K562 (cell line): Measurements from ENCODE around the gene MAP3K2. TPM values are rescaled to one million over a fixed set of nuclear protein-coding genes. Genes with fewer than 3 reads are reported as not detected.

Experiments
- ASH1L ChIP-seq: fragments of 450-650 bp; IDR thresholded peaks from 2 replicates; pipeline ENCODE4 v1.6.1; 2018; ENCODE audit warnings: borderline replicate concordance, mild to moderate bottlenecking, low read depth; ENCODE audit not compliant: partially characterized antibody
- ATF3 ChIP-seq, 2 experiments: fragments of 450-650 bp in 1 of 2; sonication (generic) in 1 of 2; formaldehyde crosslinking in 1 of 2; IDR thresholded peaks in 1 of 2; conservative IDR thresholded peaks in 1 of 2; 2 replicates each; pipeline versions ENCODE4 v1.6.1 to v1.8.1; 2016 to 2023; ENCODE audit warnings: mild to moderate bottlenecking in 2 of 2, moderate library complexity in 2 of 2, inconsistent platforms in 1 of 2, missing genetic modification reagents in 1 of 2
- CREB5 ChIP-seq: fragments of 250-450 bp; sonication (Bioruptor Pico); IDR thresholded peaks from 2 replicates; pipeline ENCODE4 v1.5.0; 2020; ENCODE audit warnings: mild to moderate bottlenecking
- HDAC1 ChIP-seq, 2 experiments: fragments of 450-650 bp; IDR thresholded peaks; 2 replicates each; pipeline ENCODE4 v1.6.1; 2016 to 2017; ENCODE audit warnings: inconsistent platforms in 1 of 2, mild to moderate bottlenecking in 1 of 2, moderate library complexity in 1 of 2
- MAFK ChIP-seq: IDR thresholded peaks from 2 replicates; pipeline ENCODE4 v1.6.1; 2011; ENCODE audit warnings: low read length, improper control_type of control experiment
- PPARD ChIP-seq: fragments of 250-450 bp; sonication (Bioruptor Pico); IDR thresholded peaks from 2 replicates; pipeline ENCODE4 v1.8.0; 2022; ENCODE audit warnings: inconsistent platforms, mild to moderate bottlenecking, moderate library complexity
- RBBP5 ChIP-seq: fragments of 200-600 bp; sonication (generic); IDR thresholded peaks from 2 replicates; pipeline ENCODE4 v1.6.1; 2012; ENCODE audit warnings: borderline replicate concordance, mild to moderate bottlenecking, low read length, control low read depth, inconsistent platforms; ENCODE audit not compliant: insufficient read depth, poor library complexity, severe bottlenecking
- SIN3B ChIP-seq: fragments of 450-650 bp; IDR thresholded peaks from 2 replicates; pipeline ENCODE4 v1.6.1; 2017; ENCODE audit warnings: low read depth, mild to moderate bottlenecking, moderate library complexity
- TCFL5 ChIP-seq: fragments of 250-450 bp; sonication (Bioruptor Pico); conservative IDR thresholded peaks from 2 replicates; pipeline ENCODE4 v1.6.1; 2021; ENCODE audit warnings: mild to moderate bottlenecking, moderate library complexity, matching md5 sums
- ZBTB26 ChIP-seq: fragments of 450-650 bp; formaldehyde crosslinking; IDR thresholded peaks from 2 replicates; pipeline ENCODE4 v1.4.0; 2022; ENCODE audit warnings: missing genetic modification characterization
- ZBTB40 ChIP-seq, 2 experiments: fragments of 450-650 bp in 1 of 2; sonication (generic) in 1 of 2; formaldehyde crosslinking in 1 of 2; IDR thresholded peaks; 2 replicates each; pipeline versions ENCODE4 v1.7.1 to v1.9.0; 2016 to 2022; ENCODE audit warnings: inconsistent platforms in 1 of 2, mild to moderate bottlenecking in 1 of 2, missing genetic modification reagents in 1 of 2
- ZNF121 ChIP-seq: sonication (generic); formaldehyde crosslinking; conservative IDR thresholded peaks from 2 replicates; pipeline ENCODE4 v1.8.0; 2022; ENCODE audit warnings: missing genetic modification reagents
- ZNF140 ChIP-seq: fragments of 250-450 bp; sonication (Bioruptor Pico); IDR thresholded peaks from 2 replicates; pipeline ENCODE4 v1.8.0; 2021; ENCODE audit warnings: moderate library complexity, mild to moderate bottlenecking, inconsistent platforms
- ZNF232 ChIP-seq: sonication (generic); formaldehyde crosslinking; IDR thresholded peaks from 2 replicates; pipeline ENCODE4 v1.8.0; 2022; ENCODE audit warnings: mild to moderate bottlenecking, missing genetic modification reagents
- ZNF717 ChIP-seq: fragments of 250-450 bp; sonication (Bioruptor Pico); IDR thresholded peaks from 2 replicates; pipeline ENCODE4 v1.5.0; 2021
- polyA plus RNA-seq, 8 experiments: library from polyadenylated mRNA; depleted of rRNA in 4 of 8; stranded (reverse) in 5 of 8; unstranded in 3 of 8; fragments of >200 nt; fragmentation: Nextera tagmentation in 2 of 8; fragmentation: Illumina TruSeq in 1 of 8; extraction: Ambion mirVana in 2 of 8; extraction: Trizol in 1 of 8; gene quantifications; 2 replicates each; pipeline versions ENCODE4 v1.2.1 to v1.2.3, GENCODE V29; 2011 to 2014; ENCODE audit warnings: inconsistent platforms in 1 of 8, missing spikeins in 1 of 8
- total RNA-seq, 7 experiments: library from RNA; depleted of rRNA in 6 of 7; stranded (reverse); fragments of >200 nt in 6 of 7; fragmentation: Illumina TruSeq in 2 of 7; extraction: Trizol in 2 of 7; gene quantifications; 2 replicates each; pipeline versions ENCODE4 v1.2.1 to v1.2.3, GENCODE V29; 2011 to 2021; ENCODE audit warnings: low replicate concordance in 1 of 7

The MAP3K2 gene
- total and polyA plus RNA-seq, 9 of the 15 experiments (the other 6 are each of a cell fraction or from before 2014, with no cell fraction given) = 1.2 to 14.2 (median 5.7) TPM

GRCh38 chr2:127407661-127408003 lies 19.9 kb upstream of the MAP3K2 start (continued):
- TF ChIP-seq ZBTB40 (IDR thresholded peaks at IDR 0.05) (0 out of 2 replicates have a peak, but pooled peaks have one; percentile 35), ZBTB40 (CRISPR knock-in tag; IDR thresholded peaks at IDR 0.05) (no peak), MAFK (no peak), TCFL5 (CRISPR knock-in tag) (no peak), ASH1L (no peak), ZNF232 (no peak), ATF3 (IDR thresholded peaks at IDR 0.05) (0 out of 2 replicates have a peak, but pooled peaks have one; percentile 34), ATF3 (CRISPR knock-in tag; conservative IDR thresholded peaks at IDR 0.05) (no peak), RBBP5 (no peak), PPARD (no peak), ZNF717 (CRISPR knock-in tag) (no peak), ZNF121 (CRISPR knock-in tag) (peak; percentile 98), HDAC1 (IDR thresholded peaks at IDR 0.05) (0 out of 4 replicates have a peak, but pooled peaks of 1 of the 2 experiments have one; percentile 24), CREB5 (no peak), ZBTB26 (no peak), SIN3B (no peak), ZNF140 (CRISPR knock-in tag) (no peak)
